Measurements from ENCODE around the gene CDH22. TPM values are rescaled to one million over a fixed set of nuclear protein-coding genes. Genes with fewer than 3 reads are reported as not detected.

CDH22 gene
- total and polyA plus RNA-seq, 2 experiments from 2014 or later, result not detected

GRCh38 chr20:46220455-46221207, 87.7 kb downstream of the CDH22 start:
- no peaks in the 10 kb centered on the region for H3K36me3 ChIP-seq
- H3K4me1 ChIP-seq (ENCODE audit: low read depth), result peaks cover 29% of the 10 kb centered on the region
- TF ChIP-seq CTCF (IDR thresholded peaks at IDR 0.05; ENCODE audit: low read depth, low read length), result no peak
- no peaks in the 10 kb centered on the region for H3K27me3 ChIP-seq
- peak in 1 of 2 donors; percentile 24 for DNase-seq (ENCODE audit: low read depth in 1 of 2, low spot score in 1 of 2)
- no peak overlapping the region for H3K4me3 ChIP-seq
- H3K9me3 ChIP-seq (ENCODE audit: low read depth), result no peaks in the 10 kb centered on the region
- peak overlapping the region; percentile 30 for H3K27ac ChIP-seq

- Histone ChIP-seq H3K36me3 (no peaks in the 10 kb centered on the region), H3K27ac (no peak overlapping the region), H3K4me1 (ENCODE audit: low read depth) (peaks cover 29% of the 10 kb centered on the region), H3K4me3 (no peak overlapping the region), H3K27me3 (no peaks in the 10 kb centered on the region), H3K9me3 (ENCODE audit: low read depth) (no peaks in the 10 kb centered on the region)
- TF ChIP-seq CTCF (IDR thresholded peaks at IDR 0.05; ENCODE audit: low read depth, low read length), result no peak
- DNase-seq (ENCODE audit: low read depth in 1 of 2, low spot score in 1 of 2), result no peak
Measured at GRCh38 chr20:46219920-46220319, 88.4 kb downstream of the CDH22 start.

GRCh38 chr20:46219190-46219589, 89.1 kb downstream of the CDH22 start:
- Histone ChIP-seq H3K36me3 (no peaks in the 10 kb centered on the region), H3K4me1 (ENCODE audit: low read depth) (peaks cover 29% of the 10 kb centered on the region), H3K27ac (no peak overlapping the region), H3K9me3 (ENCODE audit: low read depth) (no peaks in the 10 kb centered on the region), H3K4me3 (no peak overlapping the region), H3K27me3 (no peaks in the 10 kb centered on the region)
- DNase-seq (ENCODE audit: low read depth in 1 of 2, low spot score in 1 of 2), result no peak
- no peak for TF ChIP-seq CTCF (IDR thresholded peaks at IDR 0.05; ENCODE audit: low read depth, low read length)

GRCh38 chr20:46218656-46219055, 89.6 kb downstream of the CDH22 start:
- TF ChIP-seq CTCF (IDR thresholded peaks at IDR 0.05; ENCODE audit: low read depth, low read length), result no peak
- no peaks in the 10 kb centered on the region for H3K27me3 ChIP-seq
- DNase-seq (ENCODE audit: low read depth in 1 of 2, low spot score in 1 of 2), result no peak

GRCh38 chr20:46217583-46217982, 90.7 kb downstream of the CDH22 start:
- no peaks in the 10 kb centered on the region for H3K27me3 ChIP-seq
- DNase-seq (ENCODE audit: low read depth in 1 of 2, low spot score in 1 of 2), result no peak
- no peaks in the 10 kb centered on the region for H3K36me3 ChIP-seq
- H3K4me3 ChIP-seq, result no peak overlapping the region
- no peak for TF ChIP-seq CTCF (IDR thresholded peaks at IDR 0.05; ENCODE audit: low read depth, low read length)
- no peaks in the 10 kb centered on the region for H3K9me3 ChIP-seq (ENCODE audit: low read depth)
- peaks cover 19% of the 10 kb centered on the region for H3K4me1 ChIP-seq (ENCODE audit: low read depth)
- H3K27ac ChIP-seq, result no peak overlapping the region

More at GRCh38 chr20:46218656-46219055, 89.6 kb downstream of the CDH22 start:
- H3K9me3 ChIP-seq (ENCODE audit: low read depth), result no peaks in the 10 kb centered on the region
- H3K27ac ChIP-seq, result no peak overlapping the region
- peaks cover 29% of the 10 kb centered on the region for H3K4me1 ChIP-seq (ENCODE audit: low read depth)
- no peak overlapping the region for H3K4me3 ChIP-seq
- no peaks in the 10 kb centered on the region for H3K36me3 ChIP-seq
